ENCODE measurements around the gene STXBP5L.
"Not testable (repeated sequence)": the region's sequence is repeated elsewhere in the genome, so short reads cannot be mapped to it uniquely, and the experiment has no call there.

STXBP5L gene

GRCh38 chr3:121424549-121424948 lies 516.5 kb downstream of the STXBP5L start:
- no peak for DNase-seq (ENCODE audit: low read depth)
- no peak overlapping the region for H3K4me3 ChIP-seq (ENCODE audit: low read depth, low read length)
- no peak for TF ChIP-seq CTCF (conservative IDR thresholded peaks at IDR 0.05; ENCODE audit: low read depth, low read length)

- no peak for DNase-seq (ENCODE audit: low read depth)
- TF ChIP-seq CTCF (conservative IDR thresholded peaks at IDR 0.05; ENCODE audit: low read depth, low read length): no peak
- no peak overlapping the region for H3K4me3 ChIP-seq (ENCODE audit: low read depth, low read length)
These were observed 522.7 kb downstream of the STXBP5L start for GRCh38 chr3:121430664-121431215.

GRCh38 chr3:121431726-121432517 lies 523.9 kb downstream of the STXBP5L start:
- H3K4me3 ChIP-seq (ENCODE audit: low read depth, low read length): peak overlapping the region; percentile 46
- DNase-seq (ENCODE audit: low read depth): peak; percentile 78
- no peak for TF ChIP-seq CTCF (conservative IDR thresholded peaks at IDR 0.05; ENCODE audit: low read depth, low read length)

- no peak for DNase-seq (ENCODE audit: low read depth)
- no peak for TF ChIP-seq CTCF (conservative IDR thresholded peaks at IDR 0.05; ENCODE audit: low read depth, low read length)
- H3K4me3 ChIP-seq (ENCODE audit: low read depth, low read length): no peak overlapping the region
These were observed 528.1 kb downstream of the STXBP5L start for GRCh38 chr3:121436074-121436473.

GRCh38 chr3:121436641-121437040 lies 528.6 kb downstream of the STXBP5L start:
- DNase-seq (ENCODE audit: low read depth): no peak

GRCh38 chr3:121443456-121443855 lies 535.5 kb downstream of the STXBP5L start:
- no peak for TF ChIP-seq CTCF (conservative IDR thresholded peaks at IDR 0.05; ENCODE audit: low read depth, low read length)
- peak; percentile 37 for DNase-seq (ENCODE audit: low read depth)
- H3K4me3 ChIP-seq (ENCODE audit: low read depth, low read length): no peak overlapping the region

More at GRCh38 chr3:121436641-121437040, 528.6 kb downstream of the STXBP5L start:
- no peak for TF ChIP-seq CTCF (conservative IDR thresholded peaks at IDR 0.05; ENCODE audit: low read depth, low read length)
- no peak overlapping the region for H3K4me3 ChIP-seq (ENCODE audit: low read depth, low read length)

- not testable (repeated sequence) for DNase-seq (ENCODE audit: low read depth); H3K4me3 ChIP-seq (ENCODE audit: low read depth, low read length)
These were observed 543.7 kb downstream of the STXBP5L start for GRCh38 chr3:121451752-121452151.
